Dermis microvascular lymphatic vessel endothelial cell (primary cell): ENCODE data around the gene THSD8. TPM values are rescaled to one million over a fixed set of nuclear protein-coding genes. Genes with fewer than 3 reads are reported as not detected.

Source experiments
- DNase-seq, 2 donors: peaks; one replicate each; pipeline versions ENCODE4 v3.0.0 to v3.0.0-alpha.2; 2010; ENCODE audit warnings: low read depth in 2 of 2
- total RNA-seq: library from RNA; depleted of rRNA; stranded (reverse); fragments of >200 nt; gene quantifications from 2 replicates; pipeline ENCODE4 v1.2.1, GENCODE V29; 2014

The THSD8 gene
- not detected in 2 replicates for total RNA-seq

DNA sequence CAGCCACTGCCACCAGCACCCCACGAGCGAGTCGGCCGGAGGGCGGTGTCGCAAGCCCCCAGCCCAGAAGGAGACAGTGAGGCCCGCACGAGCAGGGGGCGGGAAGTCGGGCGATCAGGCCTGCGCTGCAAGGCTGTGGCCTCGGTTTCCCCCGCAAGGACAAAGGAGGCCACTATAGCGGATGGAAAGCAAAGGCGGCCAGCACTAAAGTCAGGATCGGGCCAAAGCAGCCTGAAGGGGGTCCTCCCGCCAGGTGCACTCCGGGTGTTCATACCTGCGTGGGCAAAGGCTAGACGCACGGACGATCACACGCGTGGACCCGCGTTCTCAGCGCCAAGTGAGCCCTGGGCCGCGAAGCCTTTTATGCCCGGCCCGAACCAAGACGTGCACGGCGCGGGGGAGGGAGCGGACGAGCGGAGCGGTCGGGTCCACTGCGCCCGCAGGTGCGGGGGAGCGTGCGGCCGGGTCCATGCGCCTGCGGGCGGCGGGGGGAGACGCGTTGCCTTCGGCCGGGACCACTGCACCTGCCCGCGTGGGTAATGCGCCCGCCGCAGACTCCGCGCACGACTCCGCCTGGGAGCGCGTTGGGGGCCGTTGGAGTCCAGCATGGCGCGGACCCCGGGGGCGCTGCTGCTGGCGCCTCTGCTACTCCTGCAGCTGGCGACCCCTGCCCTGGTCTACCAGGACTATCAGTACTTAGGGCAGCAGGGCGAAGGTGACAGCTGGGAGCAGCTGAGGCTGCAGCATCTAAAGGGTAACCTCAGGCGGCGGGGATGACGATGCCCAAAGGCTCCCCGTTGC is at the start of gene THSD8, which contains the start of gene PRDX2:
Gene THSD8, plus strand, starts transcription at position 604 of the 801 bp plus-strand sequence. Its CDS starts 3 bp downstream, at position 607.
Gene PRDX2, minus strand, starts transcription at position 335 of the 801 bp plus-strand sequence. CDS start 539 bp downstream, outside the sequence.
- peak in 1 of 2 donors; percentile 78 for DNase-seq

DNA sequence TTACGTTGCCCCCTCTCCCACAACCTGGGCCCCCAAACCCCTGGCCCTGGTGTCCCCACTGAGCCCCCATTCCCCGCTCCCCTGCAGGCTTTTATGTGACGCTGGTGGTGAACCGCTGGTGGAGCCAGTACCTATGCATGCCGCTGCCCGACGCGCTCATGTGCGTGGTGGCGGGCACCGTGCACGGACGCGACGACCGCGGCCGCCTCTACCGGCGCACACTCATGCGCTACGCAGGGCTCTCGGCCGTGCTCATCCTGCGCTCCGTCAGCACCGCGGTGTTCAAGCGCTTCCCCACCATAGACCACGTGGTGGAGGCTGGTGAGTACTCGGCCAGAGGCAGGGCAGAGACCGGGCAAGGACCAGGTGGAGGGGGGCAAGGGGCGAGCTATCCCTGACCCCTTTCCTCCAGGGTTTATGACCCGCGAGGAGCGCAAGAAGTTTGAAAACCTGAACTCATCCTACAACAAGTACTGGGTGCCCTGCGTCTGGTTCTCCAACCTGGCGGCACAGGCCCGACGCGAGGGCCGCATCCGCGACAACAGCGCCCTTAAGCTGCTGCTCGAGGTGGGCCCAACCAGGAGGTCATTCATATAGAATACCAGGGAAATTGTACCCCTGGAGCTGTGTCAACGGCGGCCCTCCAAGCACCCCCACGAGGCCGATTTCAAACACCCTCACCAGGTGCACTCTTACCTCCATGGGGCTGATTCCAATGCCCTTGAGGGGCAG is 47.2 kb upstream of the THSD8 start:
- no peak for DNase-seq

DNA sequence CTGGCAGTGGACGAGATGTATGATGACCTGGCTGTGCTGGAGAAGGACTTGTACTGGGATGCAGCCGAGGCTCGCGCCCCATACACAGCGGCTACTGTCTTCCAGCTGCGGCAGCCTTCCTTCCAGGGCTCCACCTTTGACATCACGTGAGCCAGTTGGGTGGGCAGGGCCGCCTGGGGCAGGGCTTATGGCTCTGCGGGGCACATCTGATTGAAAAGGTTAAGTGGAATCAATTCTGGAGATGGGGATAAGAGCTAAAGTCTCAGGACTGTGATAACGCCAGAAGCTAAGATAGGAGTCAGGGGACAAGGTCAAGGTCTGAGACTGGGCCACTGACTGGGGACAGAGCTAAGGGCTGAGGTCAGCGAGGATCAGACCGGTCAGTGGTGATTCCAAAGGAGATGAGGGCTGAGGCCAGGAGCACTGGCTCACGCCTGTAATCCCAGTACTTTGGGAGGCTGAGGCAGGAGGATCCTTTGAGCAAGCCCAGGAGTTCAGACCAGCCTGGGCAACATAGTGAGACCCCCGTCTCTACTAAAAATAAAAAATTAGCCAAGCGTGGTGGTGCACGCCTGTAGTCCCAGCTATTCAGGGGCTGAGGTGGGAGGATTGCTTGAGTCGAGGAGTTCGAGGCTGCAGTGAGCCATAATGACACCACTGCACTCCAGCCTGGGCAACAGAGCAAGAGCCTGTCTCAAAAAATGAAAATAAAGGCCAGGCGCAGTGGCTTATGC is 45.6 kb upstream of the THSD8 start:
- DNase-seq, result no peak

DNA sequence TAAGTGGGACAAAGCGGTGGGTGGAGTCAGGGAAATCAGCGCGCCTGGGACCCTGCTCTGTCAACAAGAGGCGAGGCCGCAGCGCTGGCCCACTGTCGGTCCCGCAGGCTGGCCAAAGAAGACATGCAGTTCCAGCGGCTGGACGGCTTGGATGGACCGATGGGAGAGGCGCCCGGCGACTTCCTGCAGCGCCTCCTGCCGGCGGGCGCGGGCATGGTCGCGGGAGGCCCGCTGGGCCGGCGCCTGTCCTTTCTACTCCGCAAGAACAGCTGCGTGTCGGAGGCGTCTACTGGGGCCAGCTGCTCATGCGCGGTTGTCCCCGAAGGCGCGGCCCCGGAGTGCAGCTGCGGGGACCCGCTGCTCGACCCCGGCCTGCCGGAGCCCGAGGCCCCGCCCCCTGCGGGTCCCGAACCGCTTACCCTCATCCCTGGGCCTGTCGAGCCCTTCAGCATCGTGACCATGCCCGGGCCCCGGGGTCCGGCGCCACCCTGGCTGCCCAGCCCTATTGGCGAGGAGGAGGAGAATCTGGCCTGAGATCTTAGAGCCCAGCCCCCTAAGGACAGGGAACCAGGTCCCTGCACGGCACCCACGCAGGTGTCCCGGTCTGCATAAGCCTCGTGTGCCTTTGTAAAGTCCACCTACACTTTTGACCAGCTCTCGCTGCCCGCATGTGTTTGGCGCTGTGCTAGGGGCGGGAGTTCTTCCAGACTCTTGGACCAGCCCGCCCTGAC is 44.2 kb upstream of the THSD8 start:
- DNase-seq, result peak; percentile 30 to 73

DNA sequence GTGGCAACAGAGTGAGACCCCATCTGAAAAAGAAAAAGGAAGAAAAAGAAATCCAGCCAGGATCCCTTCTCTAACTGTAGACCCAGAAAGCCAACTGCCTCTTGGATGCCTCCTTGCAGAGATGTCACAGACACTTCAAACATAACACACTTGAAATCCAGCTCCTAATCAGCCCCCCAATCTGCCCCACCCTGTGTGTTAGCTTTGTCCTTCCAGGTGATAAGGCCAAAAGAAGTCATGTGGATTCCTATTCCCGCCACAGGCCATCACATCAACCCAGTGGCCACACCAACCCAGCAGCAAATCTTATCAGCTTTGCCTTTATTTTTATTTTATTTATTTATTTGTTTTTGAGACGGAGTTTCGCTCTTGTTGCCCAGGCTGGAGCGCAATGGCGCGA is 42.2 kb upstream of the THSD8 start:
- no peak for DNase-seq

DNA sequence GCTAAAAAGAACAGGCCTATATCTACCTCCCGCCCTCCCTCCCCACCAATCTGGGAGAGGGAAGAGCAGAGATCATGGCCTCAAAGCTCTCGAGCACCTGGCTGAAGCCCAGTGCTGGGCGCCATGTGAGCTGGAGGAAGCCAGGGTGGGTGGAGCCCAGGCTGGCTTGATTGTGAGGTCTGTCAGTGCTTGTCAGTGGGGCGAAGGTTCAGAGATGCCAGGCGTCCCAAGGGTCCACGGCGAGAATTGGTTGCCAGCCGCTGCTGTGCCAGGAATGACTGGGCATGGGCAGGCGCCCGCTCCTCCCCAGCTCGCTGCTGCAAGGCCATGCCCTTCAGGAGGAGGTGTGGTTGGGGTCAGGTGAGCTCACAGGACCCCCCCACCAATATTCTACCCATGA is 38.8 kb upstream of the THSD8 start:
- no peak for DNase-seq

DNA sequence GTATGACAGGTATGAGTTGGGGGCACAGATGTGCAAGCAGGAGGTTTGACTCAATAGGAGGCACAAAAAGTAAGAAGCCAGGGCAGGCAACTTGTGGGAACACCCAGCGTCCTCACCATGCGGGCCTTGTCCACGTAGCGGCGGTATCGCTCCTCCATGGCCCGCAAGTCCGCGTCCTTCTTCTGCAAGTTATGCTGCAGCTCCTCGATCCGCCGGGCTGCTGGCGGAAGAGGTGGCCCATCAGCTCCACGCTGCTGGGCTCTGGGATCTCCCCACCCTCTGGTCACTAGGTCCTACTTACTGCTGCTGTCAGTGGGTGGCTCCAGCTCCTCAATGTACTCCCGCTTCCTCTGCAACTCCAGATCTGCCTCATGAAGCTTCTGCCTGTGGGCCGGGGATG is 37.2 kb upstream of the THSD8 start:
- no peak for DNase-seq

DNA sequence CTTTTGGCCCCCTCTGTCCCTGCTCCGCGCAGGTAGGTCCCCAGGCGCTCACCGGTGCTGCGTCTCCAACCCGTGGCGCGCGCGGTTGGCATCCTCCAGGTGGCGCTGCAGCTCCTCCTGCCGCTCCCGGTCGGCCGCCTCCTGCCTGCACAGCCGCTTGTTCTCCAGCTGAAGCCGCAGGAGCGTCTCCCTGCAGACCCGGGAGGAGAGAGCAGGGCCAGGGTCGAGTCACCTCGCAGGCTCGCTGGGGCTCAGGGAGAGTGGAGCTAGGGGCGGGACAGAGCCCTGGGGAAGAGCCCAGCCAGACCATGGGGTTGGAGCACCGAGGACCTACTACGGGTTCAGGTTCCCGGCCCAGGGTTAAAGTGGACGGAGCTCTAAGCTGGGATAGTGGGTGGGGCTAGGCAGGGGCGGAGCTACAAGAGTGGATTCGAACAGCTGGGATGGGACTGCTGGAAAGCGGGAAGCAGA is 35.8 kb upstream of the THSD8 start:
- peak; percentile 52 to 83 for DNase-seq

DNA sequence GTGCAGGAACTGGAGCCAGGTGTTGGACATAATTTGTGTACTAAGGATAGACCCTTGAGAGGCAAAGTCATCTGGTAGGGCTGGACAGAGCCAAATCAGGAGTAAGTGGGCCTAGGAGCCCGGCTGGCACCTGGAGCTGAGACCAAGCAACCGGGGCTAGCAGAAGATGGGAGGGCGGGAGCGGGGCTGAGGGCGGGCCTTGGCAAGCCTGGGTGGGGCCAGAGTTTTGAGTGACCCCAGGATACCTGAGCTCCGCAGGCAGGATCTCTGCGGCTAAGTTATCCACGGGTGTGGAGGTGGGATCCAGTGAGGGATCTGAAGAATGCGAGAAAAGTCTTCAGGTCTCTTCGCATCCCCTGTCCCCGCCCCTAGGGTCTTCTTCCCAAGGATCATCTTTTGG is 34.7 kb upstream of the THSD8 start:
- no peak for DNase-seq

DNA sequence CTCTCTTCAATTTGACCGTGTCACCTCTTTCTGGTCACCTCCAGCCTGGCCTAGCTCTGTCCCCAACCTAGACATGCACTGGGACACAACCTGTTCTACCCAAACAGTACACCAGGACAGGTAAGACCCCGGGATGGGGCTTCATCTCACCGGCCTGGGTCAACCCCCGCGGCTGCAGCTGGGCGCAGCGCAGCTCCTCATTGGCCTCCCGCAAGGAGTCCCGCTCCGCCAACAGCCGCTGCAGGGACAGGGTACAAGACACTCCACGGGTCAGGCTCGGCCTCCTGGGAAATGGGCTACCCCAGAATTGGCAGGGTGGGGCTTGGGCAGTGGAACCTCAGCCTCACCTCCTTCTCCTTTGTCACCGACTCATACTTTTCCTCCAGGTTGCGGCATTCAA is 34.2 kb upstream of the THSD8 start:
- no peak for DNase-seq

DNA sequence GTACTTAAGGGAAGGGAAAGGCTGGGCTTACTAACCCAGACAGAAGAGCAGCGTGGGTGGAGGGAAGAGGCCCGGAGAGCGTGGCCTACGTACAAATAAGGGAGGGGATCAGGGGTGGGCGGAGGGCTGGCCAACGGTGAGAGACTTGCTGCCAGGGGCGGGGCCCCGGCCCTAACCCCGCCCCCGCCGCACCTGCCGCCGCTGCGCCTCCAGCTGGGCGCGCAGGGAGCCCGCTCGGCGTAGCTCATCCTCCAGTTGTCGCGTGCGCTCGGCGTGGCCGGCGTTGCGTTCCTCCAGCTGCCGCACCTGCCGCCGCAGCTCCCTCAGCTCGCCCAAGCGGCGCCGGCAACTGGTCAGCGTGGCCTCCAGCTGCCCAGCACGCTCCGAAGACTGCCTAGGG is 32.2 kb upstream of the THSD8 start:
- DNase-seq, result peak in 1 of 2 donors; percentile 24

DNA sequence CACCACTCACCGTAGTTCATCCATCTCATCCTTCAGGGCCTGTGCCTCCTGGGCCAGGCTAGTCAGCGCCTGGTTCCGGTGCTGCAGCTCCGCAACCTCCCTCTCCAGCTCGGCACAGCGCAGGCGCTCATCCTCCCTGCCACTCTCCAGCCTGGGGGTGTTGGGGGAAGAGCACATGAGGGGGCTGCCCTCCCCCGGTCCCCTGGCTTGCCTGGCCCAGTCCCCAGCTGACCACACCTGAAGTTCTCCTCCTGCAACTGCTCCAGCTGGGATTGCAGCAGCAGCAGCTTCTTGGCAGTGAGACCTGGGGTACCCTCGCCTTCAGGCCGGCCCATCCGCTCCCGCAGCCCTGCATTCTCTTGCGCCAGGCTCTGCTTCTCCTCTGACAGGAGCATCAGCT is 30.9 kb upstream of the THSD8 start:
- DNase-seq, result no peak

DNA sequence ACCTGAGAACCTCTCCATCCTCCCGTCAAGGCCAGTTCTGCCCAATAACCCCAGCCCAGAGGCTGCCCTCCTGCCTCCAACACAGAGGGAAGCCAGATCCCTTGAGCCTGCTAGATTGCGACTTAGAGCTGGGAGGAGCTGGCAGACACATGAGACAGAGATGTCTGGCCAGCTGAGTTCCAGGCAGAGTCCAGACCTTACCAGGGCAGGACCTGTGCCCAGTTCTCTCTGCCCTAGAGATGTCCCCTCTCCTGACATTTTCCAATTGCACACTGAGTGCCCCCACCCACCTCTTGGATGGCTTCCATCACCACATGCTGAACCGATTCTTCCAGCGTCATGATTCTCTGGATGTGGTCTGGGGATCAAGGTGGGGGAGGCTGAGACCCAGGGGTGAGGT is 29.5 kb upstream of the THSD8 start:
- DNase-seq, result no peak

DNA sequence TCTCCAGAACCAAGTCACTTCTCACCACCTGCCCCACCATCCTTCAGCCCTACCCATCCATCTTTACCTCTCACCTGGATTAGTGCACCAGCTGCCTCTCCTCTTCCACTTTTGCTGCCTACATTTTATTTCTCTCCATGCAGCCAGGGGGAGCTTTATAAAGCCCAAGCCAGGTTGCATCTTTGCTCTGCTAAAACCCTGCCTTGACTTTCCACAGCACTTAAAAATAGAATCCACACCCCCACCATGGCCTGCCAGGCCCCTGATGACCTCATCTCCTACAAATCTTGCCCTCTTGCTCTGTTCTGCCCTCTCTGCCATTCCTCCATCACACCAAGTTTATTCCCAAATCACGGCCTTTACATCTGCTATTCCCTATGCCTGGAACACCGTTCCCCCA is 28.3 kb upstream of the THSD8 start:
- no peak for DNase-seq

DNA sequence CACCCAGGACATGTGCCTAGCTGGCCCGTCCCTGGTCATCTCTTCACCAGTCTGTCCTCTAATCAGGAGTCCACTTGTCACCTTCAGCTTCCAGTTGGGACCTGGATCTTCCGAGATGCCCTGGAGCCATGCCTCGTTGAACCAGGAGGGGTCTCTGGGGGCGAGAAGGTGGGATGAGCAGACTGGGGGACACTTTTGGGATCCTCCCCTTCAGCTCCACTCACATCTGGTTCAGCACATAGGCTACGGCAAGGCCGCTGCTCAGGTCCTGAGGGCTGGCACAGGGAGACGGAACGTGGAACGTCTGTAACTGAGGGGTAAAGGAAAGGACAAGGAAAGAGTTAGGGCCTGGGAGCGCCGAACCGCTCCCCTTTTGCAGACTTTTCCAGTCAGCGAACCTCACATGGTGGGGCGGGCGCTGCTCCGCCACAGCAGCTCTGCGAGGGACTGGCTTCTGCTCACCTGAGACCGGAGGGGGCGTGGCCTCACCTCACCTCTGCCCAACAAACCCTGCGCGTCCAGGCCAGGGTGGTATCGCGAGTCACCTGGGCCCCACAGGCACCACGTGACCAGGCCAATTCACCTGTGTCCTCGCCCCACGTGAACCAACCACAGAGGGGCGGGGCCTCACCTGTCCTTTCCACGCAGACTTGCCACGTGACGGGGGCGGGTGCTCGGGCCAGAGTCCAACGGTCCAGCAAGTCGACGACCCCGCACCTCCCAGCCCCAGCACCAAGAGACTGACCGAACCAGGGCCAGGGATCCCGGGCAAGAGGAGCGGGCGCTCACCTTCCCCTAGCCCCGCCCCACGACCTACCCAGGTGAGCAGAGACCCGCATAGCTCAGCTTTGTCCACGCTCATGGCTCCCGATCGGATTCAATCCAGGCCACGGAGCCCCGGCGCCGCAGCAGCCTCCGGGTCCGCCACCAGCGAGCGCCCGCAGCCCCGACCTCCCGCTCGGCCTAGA is 27.0 kb upstream of the THSD8 start, which contains the start of gene HOOK2:
Gene HOOK2, minus strand, starts transcription at position 965 of the 968 bp plus-strand sequence. Its CDS starts 103 bp downstream, at position 862.
- no peak for DNase-seq

DNA sequence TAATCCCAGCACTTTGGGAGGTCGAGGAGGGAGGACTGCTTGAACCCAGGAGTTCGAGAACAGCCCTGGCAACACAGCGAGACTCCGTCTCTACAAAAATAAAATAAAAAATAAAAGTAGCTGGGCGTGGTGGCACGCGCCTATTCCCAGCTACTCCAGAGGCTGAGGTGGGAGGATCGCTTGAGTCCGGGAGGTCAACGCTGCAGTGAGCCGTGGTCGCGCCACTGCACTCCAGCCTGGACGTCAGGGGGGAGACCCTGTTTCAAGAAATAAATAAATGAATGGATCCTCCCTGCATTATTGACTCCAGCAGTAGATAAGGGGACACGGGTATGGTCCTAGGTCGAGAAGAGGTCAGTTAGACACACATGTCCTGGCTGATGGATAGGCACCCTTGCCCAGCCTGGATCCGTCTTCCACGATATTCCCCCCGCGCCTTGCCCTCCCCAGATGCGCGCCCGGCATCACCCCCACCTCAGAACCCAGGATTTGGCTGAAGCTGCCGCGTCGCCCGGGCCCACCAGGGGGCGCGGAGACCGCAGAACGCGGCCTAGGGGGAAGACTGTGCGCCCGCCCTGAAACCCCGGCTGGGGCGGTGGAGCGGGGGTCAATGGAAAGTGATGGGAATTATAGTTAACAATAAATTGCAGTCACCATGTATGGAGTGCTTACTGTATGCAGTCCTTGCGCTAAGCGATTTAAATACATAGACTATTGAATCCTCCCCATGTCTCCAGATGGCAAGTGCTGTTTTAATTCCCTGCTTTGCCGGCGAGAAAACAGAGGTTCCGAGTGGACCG is 24.5 kb upstream of the THSD8 start:
- DNase-seq, result peak in 1 of 2 donors; percentile 81

DNA sequence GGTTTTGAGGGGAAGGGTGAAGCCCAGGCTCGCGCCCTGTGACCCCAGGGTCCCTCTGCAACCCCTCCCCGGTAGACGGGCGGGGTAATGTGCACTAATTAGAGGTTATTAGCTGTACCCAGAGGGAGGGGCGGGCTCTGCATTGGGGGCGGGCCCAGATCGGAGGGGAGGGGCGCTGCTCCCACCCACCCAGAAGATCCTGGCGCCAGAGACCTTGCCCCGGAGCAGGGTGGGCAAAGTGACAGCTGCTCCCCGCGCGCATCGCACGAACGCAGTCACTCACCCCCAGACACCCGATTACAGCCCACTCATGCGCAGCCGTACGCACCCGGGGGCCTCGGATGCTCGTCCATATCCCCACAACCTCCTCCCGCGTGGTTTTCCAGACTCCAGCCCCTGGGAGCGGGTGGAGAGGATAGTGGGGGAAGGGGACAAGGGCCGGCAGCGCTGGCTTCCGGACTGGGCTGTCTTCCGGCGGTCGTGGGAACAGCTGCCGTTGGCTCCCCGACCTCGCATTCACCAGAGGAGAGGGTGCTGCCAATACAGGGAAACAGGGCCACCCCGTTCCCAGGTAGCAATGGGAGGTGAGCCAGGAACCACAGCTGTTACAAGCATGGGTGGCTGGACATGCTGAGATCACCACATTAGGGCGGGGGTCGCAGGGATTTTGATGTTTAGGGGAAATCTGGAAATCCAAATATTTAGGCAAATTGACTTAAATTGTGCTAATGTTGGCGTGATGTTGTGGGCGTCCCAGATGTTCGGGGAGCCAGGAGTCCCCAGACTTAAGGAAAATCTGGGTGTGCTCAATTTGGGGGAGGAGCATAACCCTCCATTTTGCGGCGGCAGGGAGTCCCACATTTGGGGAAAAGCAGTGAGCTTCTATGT is 23.6 kb upstream of the THSD8 start:
- peak in 1 of 2 donors; percentile 85 for DNase-seq

DNA sequence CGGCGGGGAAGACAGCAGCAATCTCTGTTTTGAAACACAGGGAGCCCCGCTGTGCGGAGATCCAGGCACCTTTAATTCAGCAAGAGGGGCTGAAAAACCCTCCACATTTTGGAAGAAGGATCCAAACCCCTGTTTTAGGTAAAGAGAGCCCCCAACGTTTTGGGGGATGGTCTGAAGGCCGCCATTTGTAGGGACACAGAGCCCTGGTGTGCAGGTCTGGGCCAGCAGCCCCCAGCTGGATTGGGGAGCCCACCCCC is 23.0 kb upstream of the THSD8 start:
- DNase-seq, result no peak
